GM19324 (cell line): ENCODE results near the gene ZNF436.
"Not testable (repeated sequence)": the region's sequence is repeated elsewhere in the genome, so short reads cannot be mapped to it uniquely, and the experiment has no call there.

ENCODE experiments used
- ATAC-seq: cut with Tn5 transposase; IDR thresholded peaks from one replicate; pipeline ENCODE4 v1.9.1; 2021; ENCODE audit warnings: mild to moderate bottlenecking, moderate library complexity; ENCODE audit not compliant: unreplicated experiment, low FRiP score

ZNF436 gene

GRCh38 chr1:23393706-23394105, 24.1 kb upstream of the ZNF436 start:
- no peak for ATAC-seq

GRCh38 chr1:23392125-23392855, 22.7 kb upstream of the ZNF436 start:
- no peak for ATAC-seq

- no peak for ATAC-seq
Observed at GRCh38 chr1:23389837-23390321, 20.2 kb upstream of the ZNF436 start.

- no peak for ATAC-seq
Observed at GRCh38 chr1:23387494-23387893, 17.9 kb upstream of the ZNF436 start.

GRCh38 chr1:23385119-23385621, 15.5 kb upstream of the ZNF436 start:
- no peak for ATAC-seq

- no peak for ATAC-seq
Observed at GRCh38 chr1:23384312-23385058, 14.8 kb upstream of the ZNF436 start.

- ATAC-seq = no peak
Observed at GRCh38 chr1:23383577-23384311, 14.1 kb upstream of the ZNF436 start.

- no peak for ATAC-seq
Observed at GRCh38 chr1:23381233-23381885, 11.7 kb upstream of the ZNF436 start.

GRCh38 chr1:23380719-23381118, 11.1 kb upstream of the ZNF436 start:
- no peak for ATAC-seq

GRCh38 chr1:23380236-23380635, 10.6 kb upstream of the ZNF436 start:
- not testable (repeated sequence) for ATAC-seq

GRCh38 chr1:23376890-23377811, 7.5 kb upstream of the ZNF436 start:
- no peak for ATAC-seq

GRCh38 chr1:23374079-23374735, 4.6 kb upstream of the ZNF436 start:
- not testable (repeated sequence) for ATAC-seq

GRCh38 chr1:23371987-23372880, 2.6 kb upstream of the ZNF436 start:
- no peak for ATAC-seq

- no peak for ATAC-seq
Observed at GRCh38 chr1:23370709-23371584, 1.3 kb upstream of the ZNF436 start.

- no peak for ATAC-seq
Observed at GRCh38 chr1:23370330-23370708, 683 bp upstream of the ZNF436 start.

- peak; percentile 79 for ATAC-seq
Observed at GRCh38 chr1:23368562-23369334, 888 bp downstream of the ZNF436 start.
